Hepatocyte (in vitro differentiated cells): ENCODE measurements around the gene CCR7.

Experiments
- EZH2 ChIP-seq: fragments of 200-600 bp; sonication (generic); IDR thresholded peaks from 2 replicates; pipeline ENCODE4 v1.6.1; 2016; ENCODE audit warnings: antibody characterized with exemption, mild to moderate bottlenecking, borderline replicate concordance
- EZH2phosphoT487 ChIP-seq: fragments of 200-600 bp; sonication (generic); IDR thresholded peaks from one replicate; pipeline ENCODE4 v1.6.1; 2018; ENCODE audit warnings: antibody characterized with exemption, mild to moderate bottlenecking, low read depth, moderate library complexity; ENCODE audit not compliant: unreplicated experiment, severe bottlenecking
- TF ChIP-seq, protein P1 (sequence below): fragments of 200-600 bp; sonication (generic); IDR thresholded peaks from 2 replicates; pipeline ENCODE4 v1.5.1; 2016; ENCODE audit warnings: antibody characterized with exemption, mild to moderate bottlenecking; ENCODE audit not compliant: poor library complexity

DNA sequence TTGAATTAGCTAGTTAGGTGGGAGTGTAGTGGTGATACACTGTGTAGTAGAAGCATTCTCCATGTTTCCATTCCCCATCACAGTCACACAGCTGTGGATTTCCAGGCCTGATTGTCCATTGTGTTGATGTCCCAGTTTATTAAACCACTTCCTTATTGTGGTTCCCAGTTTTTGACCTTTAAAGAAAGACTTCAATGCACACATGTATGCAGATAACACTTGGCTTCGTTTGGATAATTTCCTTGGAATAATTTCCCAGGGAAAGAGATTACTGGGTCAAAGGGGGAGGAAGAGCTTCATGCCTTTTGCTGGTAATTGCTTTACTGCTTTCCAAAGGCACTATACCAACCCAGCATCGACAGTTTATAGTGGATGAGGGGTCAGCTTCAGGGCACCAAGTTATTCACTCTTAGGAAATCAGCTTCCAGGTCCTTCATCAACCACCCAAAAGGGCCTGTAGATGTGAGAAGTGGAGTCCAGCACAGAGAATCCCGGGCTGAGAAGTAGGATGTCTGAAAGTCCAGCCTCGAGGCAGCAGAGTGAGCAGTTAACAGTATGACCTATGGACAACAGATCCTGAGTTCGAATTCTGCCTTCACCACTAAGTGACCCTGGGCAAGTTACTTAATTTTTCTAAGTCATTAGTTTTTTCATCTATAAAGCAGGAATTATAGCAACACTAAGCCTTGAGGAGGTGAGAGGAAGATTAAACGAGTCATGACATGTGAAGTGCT, 32.6 kb downstream of the CCR7 start:
- TF ChIP-seq EZH2: no peak
- no peak for TF ChIP-seq EZH2phosphoT487
- TF ChIP-seq, protein P1, sequence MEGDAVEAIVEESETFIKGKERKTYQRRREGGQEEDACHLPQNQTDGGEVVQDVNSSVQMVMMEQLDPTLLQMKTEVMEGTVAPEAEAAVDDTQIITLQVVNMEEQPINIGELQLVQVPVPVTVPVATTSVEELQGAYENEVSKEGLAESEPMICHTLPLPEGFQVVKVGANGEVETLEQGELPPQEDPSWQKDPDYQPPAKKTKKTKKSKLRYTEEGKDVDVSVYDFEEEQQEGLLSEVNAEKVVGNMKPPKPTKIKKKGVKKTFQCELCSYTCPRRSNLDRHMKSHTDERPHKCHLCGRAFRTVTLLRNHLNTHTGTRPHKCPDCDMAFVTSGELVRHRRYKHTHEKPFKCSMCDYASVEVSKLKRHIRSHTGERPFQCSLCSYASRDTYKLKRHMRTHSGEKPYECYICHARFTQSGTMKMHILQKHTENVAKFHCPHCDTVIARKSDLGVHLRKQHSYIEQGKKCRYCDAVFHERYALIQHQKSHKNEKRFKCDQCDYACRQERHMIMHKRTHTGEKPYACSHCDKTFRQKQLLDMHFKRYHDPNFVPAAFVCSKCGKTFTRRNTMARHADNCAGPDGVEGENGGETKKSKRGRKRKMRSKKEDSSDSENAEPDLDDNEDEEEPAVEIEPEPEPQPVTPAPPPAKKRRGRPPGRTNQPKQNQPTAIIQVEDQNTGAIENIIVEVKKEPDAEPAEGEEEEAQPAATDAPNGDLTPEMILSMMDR: no peak
